Ovary (tissue), 9 donors: ENCODE measurements around the gene ESCO1. TPM values are rescaled to one million over a fixed set of nuclear protein-coding genes. Genes with fewer than 3 reads are reported as not detected.
"Not testable (repeated sequence)": the region's sequence is repeated elsewhere in the genome, so short reads cannot be mapped to it uniquely, and the experiment has no call there.

ENCODE experiments used
- DNase-seq, 5 donors: peaks; one replicate each; pipeline ENCODE4 v3.0.0-alpha.2; 2019 to 2020
- H3K27ac ChIP-seq, 2 donors: fragments of 200-600 bp; one replicate each; pipeline versions ENCODE4 v1.5.1 to v1.8.0; 2019 to 2022
- H3K27me3 ChIP-seq: fragments of 200-600 bp; one replicate; pipeline ENCODE4 v1.8.0; 2022
- H3K36me3 ChIP-seq: fragments of 200-600 bp; sonication (generic); one replicate; pipeline ENCODE4 v1.5.1; 2019
- H3K4me1 ChIP-seq: one replicate; pipeline ENCODE4 v1.8.1; 2013; ENCODE audit warnings: mild to moderate bottlenecking, moderate library complexity; ENCODE audit not compliant: insufficient read depth
- H3K4me3 ChIP-seq: fragments of 200-600 bp; sonication (generic); one replicate; pipeline ENCODE4 v1.5.1; 2017
- H3K9me3 ChIP-seq, 2 donors: fragments of 200-600 bp in 1 of 2; sonication (generic) in 1 of 2; one replicate each; pipeline versions ENCODE4 v1.5.1 to v1.8.1; 2013 to 2019; ENCODE audit warnings: mild to moderate bottlenecking in 1 of 2, moderate library complexity in 1 of 2
- CTCF ChIP-seq, 3 donors: fragments of 450-650 bp in 2 of 3; fragments of 200-600 bp in 1 of 3; IDR thresholded peaks; one replicate each; pipeline versions ENCODE4 v1.5.1 to v1.8.0; 2016 to 2022; ENCODE audit warnings: antibody characterized with exemption in 3 of 3, mild to moderate bottlenecking in 1 of 3
- EP300 ChIP-seq: sonication (generic); formaldehyde crosslinking; IDR thresholded peaks from one replicate; pipeline ENCODE4 v1.6.1; 2017; ENCODE audit warnings: antibody characterized with exemption
- POLR2A ChIP-seq: fragments of 450-650 bp; IDR thresholded peaks from one replicate; pipeline ENCODE4 v1.6.1; 2017; ENCODE audit warnings: antibody characterized with exemption, mild to moderate bottlenecking, moderate library complexity
- WGBS, 3 donors: extraction: QIAGEN DNeasy Blood & Tissue Kit in 1 of 3; methylation state at CpG; one replicate each; pipeline versions ENCODE4 v1.1.5 to v1.1.7; 2013 to 2017; 5-methylcytosine and 5-hydroxymethylcytosine counted together
- intact Hi-C, 4 donors: fragments of 100-400 bp; cut with DNase I; formaldehyde crosslinking; loops; one replicate each; pipeline versions ENCODE4 v1.11.0 to v1.15.1; 2022 to 2023
- polyA plus RNA-seq, 2 donors: library from polyadenylated mRNA; stranded (reverse); fragments of 200-250 nt in 1 of 2; fragments of 350-450 nt in 1 of 2; fragmentation: Illumina TruSeq in 1 of 2; extraction: RNeasy Lipid Tissue Mini Kit (QIAGEN cat#74804) in 1 of 2; gene quantifications; one replicate each; pipeline ENCODE4 v1.2.3, GENCODE V29; 2013 to 2014
- total RNA-seq, 7 donors: library from RNA; depleted of rRNA in 2 of 7; stranded (reverse); fragments of >200 nt in 2 of 7; fragmentation: NEBNext Ultra II Directional in 3 of 7; extraction: Animal tissue kit (Norgen Biotek cat#: 25700) in 3 of 7; gene quantifications; one replicate each; pipeline versions ENCODE4 v1.1.0 to v1.2.4, GENCODE V29; 2016 to 2023
- donor health status: DM: no; HTN: no; CAD: no; lungs with moderate emphysema.
- donor health status: DM: no; HTN: no; CAD: no.
- donor health status: Bipolar disorder and iron deficiency.
- donor health status: DM: yes; HTN: yes; CAD: no.
- donor health status: DM: no; HTN: no; CAD: no.
- donor health status: DM: yes; HTN: yes; CAD: no.

ESCO1 gene
- total and polyA plus RNA-seq, 9 donors, result 8.1 to 21.3 (median 16.2) TPM

GRCh38 chr18:21634588-21635199 lies 34.2 kb upstream of the ESCO1 start:
- H3K9me3 ChIP-seq, result no peaks in the 10 kb centered on the region
- no peaks in the 10 kb centered on the region for H3K27me3 ChIP-seq
- TF ChIP-seq EP300, result no peak
- no peak for TF ChIP-seq POLR2A
- TF ChIP-seq CTCF (IDR thresholded peaks at IDR 0.05), result no peak
- no peak for DNase-seq
- H3K4me3 ChIP-seq, result no peak overlapping the region
- H3K36me3 ChIP-seq, result no peaks in the 10 kb centered on the region
- 79 to 83% (median 82%) methylated on average over 4 of the region's 4 CpGs for WGBS, 3 donors
- H3K27ac ChIP-seq, result no peak overlapping the region
- intact Hi-C loops, result no loop called here
- no peaks in the 10 kb centered on the region for H3K4me1 ChIP-seq

- WGBS, 3 donors, result 96 to 100% (median 97%) methylated on average over 1 of the region's 1 CpG
Measured at GRCh38 chr18:21632393-21632792, 31.9 kb upstream of the ESCO1 start.

GRCh38 chr18:21629089-21629832 lies 28.8 kb upstream of the ESCO1 start:
- H3K9me3 ChIP-seq, result no peaks in the 10 kb centered on the region
- H3K27ac ChIP-seq, result no peak overlapping the region
- H3K4me1 ChIP-seq, result no peaks in the 10 kb centered on the region
- intact Hi-C loops, result no loop called here
- no peaks in the 10 kb centered on the region for H3K27me3 ChIP-seq
- 86 to 91% (median 88%) methylated on average over 9 of the region's 9 CpGs for WGBS, 3 donors
- no peaks in the 10 kb centered on the region for H3K36me3 ChIP-seq
- no peak for DNase-seq
- TF ChIP-seq POLR2A (no peak), EP300 (no peak), CTCF (IDR thresholded peaks at IDR 0.05) (no peak)
- no peak overlapping the region for H3K4me3 ChIP-seq

More at GRCh38 chr18:21632393-21632792, 31.9 kb upstream of the ESCO1 start:
- Histone ChIP-seq H3K4me1 (no peaks in the 10 kb centered on the region), H3K27me3 (no peaks in the 10 kb centered on the region), H3K9me3 (no peaks in the 10 kb centered on the region), H3K4me3 (no peak overlapping the region), H3K27ac (no peak overlapping the region), H3K36me3 (no peaks in the 10 kb centered on the region)
- intact Hi-C loops, result no loop called here
- TF ChIP-seq CTCF (IDR thresholded peaks at IDR 0.05) (no peak), EP300 (no peak), POLR2A (no peak)
- DNase-seq, result no peak

- H3K36me3 ChIP-seq, H3K4me1 ChIP-seq, H3K27ac ChIP-seq, DNase-seq, H3K4me3 ChIP-seq, H3K27me3 ChIP-seq, intact Hi-C loops, H3K9me3 ChIP-seq: not testable (repeated sequence)
- 89 to 95% (median 93%) methylated on average over 9 of the region's 9 CpGs for WGBS, 3 donors
Measured at GRCh38 chr18:21621640-21622039, 21.1 kb upstream of the ESCO1 start.
